HCT116 (cell line): ENCODE measurements around the gene TRIM14.

ENCODE experiments used
- CEBPB ChIP-seq: IDR thresholded peaks from 2 replicates; pipeline ENCODE4 v1.6.1; 2012; ENCODE audit warnings: low read depth
- EZH2 ChIP-seq: fragments of 200-600 bp; sonication (generic); IDR thresholded peaks from 2 replicates; pipeline ENCODE4 v1.6.1; 2017; ENCODE audit warnings: antibody characterized with exemption, mixed run types

DNA sequence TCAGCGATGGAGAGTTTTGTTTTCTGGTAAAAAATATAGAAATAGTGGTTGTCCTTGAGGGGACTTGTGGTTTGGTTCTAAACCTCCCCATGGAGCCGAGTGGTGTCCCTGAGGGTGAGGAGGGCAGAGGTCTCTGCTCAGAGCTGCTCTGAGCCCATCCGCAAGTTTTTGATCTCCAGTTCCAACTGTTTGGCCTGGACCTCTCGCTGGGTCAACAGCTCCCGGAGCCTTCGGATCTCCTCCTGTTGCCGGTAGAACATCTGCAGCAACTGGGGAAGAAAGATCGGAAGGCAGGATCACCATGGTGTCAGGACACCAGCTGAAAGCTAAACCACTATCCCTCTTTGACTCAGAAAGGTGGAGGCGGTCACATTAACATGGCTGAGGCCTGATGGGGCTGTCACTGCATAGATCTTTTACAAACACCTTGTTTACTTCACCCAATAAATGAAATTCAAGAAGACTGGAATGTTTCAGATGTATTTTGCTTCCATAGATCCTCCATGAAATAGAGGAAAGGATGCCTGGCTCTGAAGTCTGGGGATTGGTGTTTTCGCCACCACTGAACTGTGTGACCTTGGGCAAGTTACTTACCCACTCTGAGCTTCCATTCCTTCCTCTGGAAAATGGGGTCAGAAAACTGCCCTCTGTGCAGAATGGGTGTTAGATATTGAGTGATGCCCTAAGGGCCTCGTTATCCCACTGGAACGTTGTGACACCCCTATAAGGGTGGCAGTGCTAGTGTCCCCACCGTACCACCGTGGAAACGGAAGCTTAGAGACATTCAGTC is 5.8 kb upstream of the TRIM14 start:
- TF ChIP-seq EZH2 (no peak), CEBPB (no peak)
